ENCODE results near the gene SGF29.
"Not testable (repeated sequence)": the region's sequence is repeated elsewhere in the genome, so short reads cannot be mapped to it uniquely, and the experiment has no call there.

GRCh38 chr16:28630905-28631304, 77.2 kb downstream of the SGF29 start:
- not testable (repeated sequence) for TF ChIP-seq CTCF, POLR2A (IDR thresholded peaks at IDR 0.05)

Measured in esophagus squamous epithelium (tissue), 4 donors.